ENCODE results near the gene ZKSCAN4. TPM values are rescaled to one million over a fixed set of nuclear protein-coding genes. Genes with fewer than 3 reads are reported as not detected.

ZKSCAN4 gene
- total and polyA plus RNA-seq, 2 of the 8 experiments (the other 6 are each of a cell fraction or from before 2014, with no cell fraction given), result 2.2 to 6.6 TPM

- TF ChIP-seq SIRT6 (IDR thresholded peaks at IDR 0.05; ENCODE audit: low read length), result no peak
- peak; percentile 49 for TF ChIP-seq SAP30 (IDR thresholded peaks at IDR 0.05; ENCODE audit: insufficient read depth, insufficient replicate concordance, low read length)
- TF ChIP-seq SP4 (IDR thresholded peaks at IDR 0.05; ENCODE audit: low read length), result peak; percentile 49; the same call in 1 of the 2 replicates
- no peak for TF ChIP-seq RXRA (IDR thresholded peaks at IDR 0.05; ENCODE audit: insufficient read depth, low read depth, low read length)
- TF ChIP-seq FOSL1 (IDR thresholded peaks at IDR 0.05; ENCODE audit: insufficient read depth, low read depth, low read length), result no peak
- TF ChIP-seq TBP (IDR thresholded peaks at IDR 0.05; ENCODE audit: low read depth, low read length), result peak; percentile 100
- no peak for TF ChIP-seq CHD1 (IDR thresholded peaks at IDR 0.05; ENCODE audit: low read depth, low read length)
- TF ChIP-seq POU5F1 (IDR thresholded peaks at IDR 0.05; ENCODE audit: low read depth, low read length), result no peak
- TF ChIP-seq RFX5 (IDR thresholded peaks at IDR 0.05; ENCODE audit: borderline replicate concordance, low read depth, low read length), result no peak
- no peak for TF ChIP-seq TAF1 (IDR thresholded peaks at IDR 0.05; ENCODE audit: low read depth, low read length)
- TF ChIP-seq BCL11A (IDR thresholded peaks at IDR 0.05; ENCODE audit: low read depth in 2 of 2, low read length in 2 of 2), result no peak
- no peak for TF ChIP-seq CTBP2 (IDR thresholded peaks at IDR 0.05; ENCODE audit: borderline replicate concordance, insufficient read depth, insufficient read length, low read length)
- no peak for TF ChIP-seq BACH1 (IDR thresholded peaks at IDR 0.05; ENCODE audit: low read length)
- no peak for TF ChIP-seq SRF (IDR thresholded peaks at IDR 0.05; ENCODE audit: low read depth, low read length)
- no peak for TF ChIP-seq EGR1 (IDR thresholded peaks at IDR 0.05; ENCODE audit: borderline replicate concordance, low read depth, low read length)
- peak; percentile 50 for TF ChIP-seq TAF7 (optimal IDR thresholded peaks at IDR 0.05; ENCODE audit: borderline replicate concordance, low read depth, low read length)
- TF ChIP-seq POLR2AphosphoS5 (IDR thresholded peaks at IDR 0.05; ENCODE audit: low read depth, low read length), result no peak
- TF ChIP-seq NANOG (IDR thresholded peaks at IDR 0.05; ENCODE audit: insufficient read depth, low read depth, low read length, poor library complexity, severe bottlenecking), result peak; percentile 6
- TF ChIP-seq ZNF274 (IDR thresholded peaks at IDR 0.05; ENCODE audit: borderline replicate concordance, extremely low read depth, low read length), result no peak
- no peak for TF ChIP-seq PHF8 (conservative IDR thresholded peaks at IDR 0.05; ENCODE audit: low read depth, low read length)
- TF ChIP-seq NRF1 (IDR thresholded peaks at IDR 0.05; ENCODE audit: low read depth, low read length), result no peak; the same call in 1 of the 2 replicates
Measured at GRCh38 chr6:28212510-28213212, 39.4 kb downstream of the ZKSCAN4 start (continued).
